Right lobe of liver (tissue), 4 donors: ENCODE data around the gene IGF2.

Experiments used
- CTCF ChIP-seq, 4 donors: fragments of 200-600 bp in 3 of 4; fragments of 450-650 bp in 1 of 4; IDR thresholded peaks; one replicate each; pipeline versions ENCODE4 v1.5.1 to v1.8.0; 2016 to 2022; ENCODE audit warnings: antibody characterized with exemption in 4 of 4, mild to moderate bottlenecking in 2 of 4
- POLR2A ChIP-seq: fragments of 450-650 bp; IDR thresholded peaks from one replicate; pipeline ENCODE4 v1.6.1; 2017; ENCODE audit warnings: antibody characterized with exemption, mild to moderate bottlenecking
- donor health status: DM: no; HTN: no; CAD: no.
- donor health status: DM: no; HTN: no; CAD: no.
- donor health status: DM: no; HTN: yes; CAD: no.

GRCh38 chr11:2096919-2097301, 42.3 kb downstream of the IGF2 start:
- TF ChIP-seq CTCF (IDR thresholded peaks at IDR 0.05): no peak
- no peak for TF ChIP-seq POLR2A
